HTERT RPE-1 (cell line): ENCODE data around the gene DDA1.

Source experiments
- in situ Hi-C: fragments of 300-500 bp; cut with MboI; formaldehyde crosslinking; loops from 4 replicates; pipeline ENCODE4 v1.14.3; 2020; ENCODE audit warnings: low sequenced_read_pairs

The DDA1 gene

GRCh38 chr19:17311455-17312188, 2.3 kb downstream of the DDA1 start:
- in situ Hi-C loops = no loop called here

- in situ Hi-C loops = no loop called here
Observed at GRCh38 chr19:17312189-17313113, 3.1 kb downstream of the DDA1 start.

DNA sequence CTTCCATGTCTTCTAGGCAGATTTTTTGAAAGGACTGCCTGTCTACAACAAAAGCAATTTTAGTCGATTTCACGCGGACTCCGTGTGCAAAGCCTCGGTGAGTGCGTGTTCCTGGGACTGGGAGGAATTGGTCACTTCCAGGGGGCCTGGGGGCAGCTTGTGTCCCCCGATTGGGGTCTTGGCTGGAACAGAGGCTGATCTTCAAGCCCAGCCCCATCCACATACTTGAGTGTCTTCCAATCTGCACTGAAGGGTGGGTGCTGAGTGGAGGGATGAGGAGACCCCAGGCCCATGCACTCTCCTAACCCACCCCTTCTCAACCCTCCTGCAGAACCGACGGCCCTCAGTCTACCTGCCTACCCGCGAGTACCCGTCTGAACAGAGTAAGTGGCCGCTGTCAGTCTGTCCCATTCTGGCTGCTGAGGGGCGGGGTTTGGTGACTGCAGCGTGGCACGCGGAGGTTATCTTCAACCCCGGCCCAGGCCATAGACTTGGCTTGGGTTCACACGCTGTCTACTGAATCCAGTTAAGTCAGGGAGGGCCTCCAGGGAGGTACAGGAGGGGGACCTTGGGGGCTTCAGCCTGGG, 4.7 kb downstream of the DDA1 start:
- in situ Hi-C loops = no loop called here

GRCh38 chr19:17318966-17319365, 9.6 kb downstream of the DDA1 start:
- in situ Hi-C loops = no loop called here

DNA sequence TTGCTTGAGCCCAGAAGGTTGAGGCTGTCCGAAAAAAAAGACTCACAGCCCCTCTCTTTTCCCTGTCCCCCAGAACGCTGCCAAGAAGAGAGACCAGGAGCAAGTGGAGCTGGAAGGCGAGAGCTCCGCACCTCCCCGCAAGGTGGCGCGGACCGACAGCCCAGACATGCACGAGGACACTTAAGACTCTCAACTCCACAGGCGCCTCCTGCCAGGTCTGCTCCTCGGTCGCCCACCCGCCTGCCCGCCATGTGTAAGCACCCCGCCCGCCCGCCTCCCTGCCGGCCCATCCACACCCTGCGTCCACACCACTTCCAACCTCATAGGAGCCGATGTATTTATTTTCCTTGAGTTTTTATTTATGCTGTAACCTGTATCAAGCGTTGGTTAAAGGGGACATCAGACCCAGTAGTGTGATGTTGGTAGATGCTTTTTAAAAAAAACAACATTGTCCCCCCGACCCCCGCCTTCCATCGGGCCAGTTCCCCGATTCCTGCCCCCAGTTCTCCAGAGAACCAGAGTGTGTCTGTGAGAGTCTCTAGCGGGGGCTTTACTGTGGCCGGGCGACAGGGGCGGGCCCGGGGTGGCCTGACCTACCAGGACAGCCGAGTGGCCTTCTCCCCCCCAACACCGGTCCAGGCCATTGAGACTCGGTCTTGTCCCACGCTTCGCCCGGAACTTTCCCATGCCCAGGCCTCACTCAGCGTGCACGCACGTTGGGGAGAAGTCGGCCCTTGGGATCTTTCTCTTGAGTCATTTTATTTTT, 10.3 kb downstream of the DDA1 start:
- in situ Hi-C loops = no loop called here

DNA sequence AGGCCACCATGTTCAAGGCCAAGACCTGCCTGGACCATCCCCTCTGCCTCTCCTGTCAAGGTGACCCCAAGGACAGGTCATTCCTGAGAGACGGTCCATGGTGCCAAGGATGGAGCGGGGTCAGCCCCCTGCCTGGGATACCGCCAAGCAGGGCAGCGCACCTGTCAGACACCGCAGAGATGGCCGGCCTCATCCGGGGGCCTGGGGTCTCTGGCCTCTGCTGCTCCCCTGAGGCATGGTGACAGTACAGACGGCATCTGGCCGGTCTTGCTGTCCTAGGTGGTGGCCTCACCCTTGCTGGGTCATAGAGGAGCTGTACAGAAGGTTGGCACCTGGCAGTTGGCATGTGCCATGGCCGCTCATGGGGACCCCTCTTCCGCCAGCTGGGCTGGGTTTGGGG, 11.1 kb downstream of the DDA1 start:
- in situ Hi-C loops = no loop called here

GRCh38 chr19:17321655-17322489, 12.5 kb downstream of the DDA1 start:
- in situ Hi-C loops = no loop called here

DNA sequence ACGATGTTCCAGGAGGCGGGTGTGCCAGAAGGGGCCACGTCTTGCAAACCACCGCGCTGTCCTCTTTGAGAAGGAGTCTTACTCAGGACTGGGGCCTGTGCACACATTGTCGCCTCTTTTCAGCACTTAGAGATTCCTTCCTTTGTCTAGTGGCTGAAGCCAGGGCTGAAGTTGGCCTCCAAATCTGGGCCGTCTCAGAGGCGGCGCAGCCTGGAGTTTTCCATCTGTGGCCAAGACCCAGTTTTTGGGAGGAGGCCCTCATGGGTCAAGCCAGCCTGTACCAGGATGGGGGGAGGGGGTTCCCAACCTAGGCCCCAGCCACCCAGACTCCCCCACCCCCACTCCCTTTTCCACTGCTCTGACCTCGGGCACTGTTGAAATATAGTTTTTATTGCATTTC, 13.5 kb downstream of the DDA1 start:
- in situ Hi-C loops = no loop called here

DNA sequence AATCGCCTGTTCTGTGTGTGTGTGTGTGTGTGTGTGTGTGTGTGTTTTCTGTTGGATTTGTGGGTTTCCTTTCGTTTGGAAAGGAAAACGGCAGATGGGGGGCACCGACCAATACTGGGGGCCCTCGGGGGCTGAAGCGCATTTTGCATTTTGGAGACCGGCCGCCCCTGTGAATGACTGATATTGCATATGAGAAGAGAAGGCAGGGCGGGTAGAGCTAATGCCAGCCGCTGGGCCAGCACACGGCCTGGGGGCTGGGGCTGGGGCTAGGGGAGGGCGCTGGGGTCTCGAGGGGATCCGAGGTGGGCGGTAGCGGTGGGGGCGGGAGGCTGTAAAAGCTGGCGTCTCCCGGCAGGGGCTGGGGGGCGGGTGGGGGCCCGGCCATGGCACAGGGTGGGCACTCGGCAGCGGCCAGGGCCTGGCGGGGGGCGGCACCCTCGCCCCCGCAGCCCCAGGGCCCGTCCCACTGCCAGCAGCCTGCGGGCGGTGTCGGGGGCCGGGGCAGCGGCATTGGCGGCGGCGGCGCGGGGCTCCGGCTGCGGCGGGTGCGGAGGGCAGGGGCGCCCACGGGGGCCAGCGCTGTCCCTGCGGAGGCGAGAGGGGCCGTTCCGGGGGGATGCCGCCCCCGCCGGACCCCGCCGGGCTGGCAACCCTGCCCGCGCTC, 14.1 kb downstream of the DDA1 start:
- in situ Hi-C loops = no loop called here

DNA sequence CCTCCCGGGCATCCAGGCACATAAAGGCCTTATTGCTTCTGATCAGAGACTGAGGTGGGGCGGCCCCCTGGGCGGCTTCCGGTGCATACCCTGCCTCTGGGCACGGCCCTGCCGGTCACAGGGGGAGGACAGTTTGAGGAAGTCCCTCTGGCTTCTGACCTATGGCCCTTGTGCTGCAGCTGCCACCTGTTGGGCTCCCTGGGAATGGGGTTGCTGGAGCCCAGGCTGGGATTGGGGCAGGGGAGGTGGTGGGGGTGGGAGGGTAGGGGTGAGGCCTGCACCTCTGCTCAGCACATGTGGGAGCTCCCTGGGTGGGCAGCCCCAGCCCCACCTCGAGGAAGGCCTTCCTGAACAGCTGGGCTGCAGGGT, 14.6 kb downstream of the DDA1 start:
- in situ Hi-C loops = no loop called here

- in situ Hi-C loops = no loop called here
Observed at GRCh38 chr19:17324357-17325114, 15.2 kb downstream of the DDA1 start.

DNA sequence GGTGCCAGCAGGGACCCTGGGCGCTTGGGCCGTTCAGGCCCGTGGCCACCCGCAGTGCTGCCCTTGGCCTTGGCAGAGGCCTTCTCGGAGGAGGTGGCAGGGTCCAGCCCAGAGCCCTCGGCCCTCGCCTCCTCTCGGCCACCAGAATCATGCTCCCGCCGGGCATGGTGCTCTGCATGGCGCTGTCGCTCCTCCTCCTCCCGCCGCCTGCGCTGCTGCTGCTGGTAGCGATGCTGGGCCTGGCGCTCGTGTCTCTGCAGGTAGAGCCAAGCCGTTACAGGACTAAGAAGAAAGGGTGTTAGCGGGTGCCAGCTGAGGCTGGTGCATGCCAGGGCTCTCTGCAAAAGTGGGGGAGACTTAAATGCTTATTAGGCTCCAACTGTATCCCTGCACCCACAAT, 15.8 kb downstream of the DDA1 start:
- in situ Hi-C loops = no loop called here

GRCh38 chr19:17325881-17326594, 16.7 kb downstream of the DDA1 start:
- in situ Hi-C loops = no loop called here

DNA sequence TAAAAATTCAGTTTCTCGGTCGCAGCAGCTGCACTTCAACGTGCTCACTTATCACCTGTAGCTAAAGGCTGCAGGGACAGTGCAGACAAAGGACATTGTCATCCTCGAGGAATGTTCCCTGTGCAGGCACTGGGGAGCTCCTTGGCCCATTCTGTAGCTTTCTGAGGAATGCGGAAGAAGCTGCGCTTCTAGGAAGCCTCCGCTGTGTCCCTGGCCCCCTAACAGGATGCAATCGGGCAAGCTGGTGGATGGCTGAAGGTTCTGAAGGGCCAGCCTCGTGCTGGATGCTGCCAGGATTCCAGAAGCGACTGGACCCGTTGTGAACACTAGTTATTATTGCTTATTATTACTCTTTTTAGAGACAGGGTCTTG, 17.2 kb downstream of the DDA1 start:
- in situ Hi-C loops = no loop called here

DNA sequence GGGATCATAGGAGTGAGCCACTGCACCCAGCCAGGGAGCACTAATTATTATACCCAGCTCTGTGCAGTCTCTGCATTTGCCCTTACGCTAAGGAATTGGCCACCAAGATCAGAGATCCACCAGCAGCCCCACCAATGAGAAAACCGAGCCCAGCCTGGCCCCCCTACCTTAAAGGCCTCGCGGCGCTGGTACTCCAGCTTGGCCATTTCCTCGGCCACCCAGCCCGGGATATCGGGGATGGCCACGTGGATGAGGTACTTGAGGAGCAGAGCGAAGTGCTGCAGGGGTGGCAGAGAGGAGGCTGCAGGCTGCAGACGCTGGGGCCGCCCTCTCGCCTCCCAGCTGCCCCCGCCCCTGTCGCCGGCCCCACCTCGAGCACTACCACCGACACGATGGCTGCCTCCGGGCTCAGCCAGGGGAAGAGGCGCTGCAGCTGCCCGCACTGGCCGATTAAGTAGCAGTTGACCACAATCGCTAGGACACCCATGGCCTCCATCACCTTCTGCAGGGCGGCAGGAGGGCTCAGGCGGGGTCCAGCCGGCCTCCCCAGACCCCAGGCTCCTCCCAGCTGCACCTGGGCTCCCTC, 17.8 kb downstream of the DDA1 start:
- in situ Hi-C loops = no loop called here

GRCh38 chr19:17327654-17328516, 18.5 kb downstream of the DDA1 start:
- in situ Hi-C loops = no loop called here
